ENCODE data around the gene DLGAP3. TPM values are rescaled to one million over a fixed set of nuclear protein-coding genes. Genes with fewer than 3 reads are reported as not detected.
"Not testable (repeated sequence)": the region's sequence is repeated elsewhere in the genome, so short reads cannot be mapped to it uniquely, and the experiment has no call there.

DLGAP3 gene, protein sequence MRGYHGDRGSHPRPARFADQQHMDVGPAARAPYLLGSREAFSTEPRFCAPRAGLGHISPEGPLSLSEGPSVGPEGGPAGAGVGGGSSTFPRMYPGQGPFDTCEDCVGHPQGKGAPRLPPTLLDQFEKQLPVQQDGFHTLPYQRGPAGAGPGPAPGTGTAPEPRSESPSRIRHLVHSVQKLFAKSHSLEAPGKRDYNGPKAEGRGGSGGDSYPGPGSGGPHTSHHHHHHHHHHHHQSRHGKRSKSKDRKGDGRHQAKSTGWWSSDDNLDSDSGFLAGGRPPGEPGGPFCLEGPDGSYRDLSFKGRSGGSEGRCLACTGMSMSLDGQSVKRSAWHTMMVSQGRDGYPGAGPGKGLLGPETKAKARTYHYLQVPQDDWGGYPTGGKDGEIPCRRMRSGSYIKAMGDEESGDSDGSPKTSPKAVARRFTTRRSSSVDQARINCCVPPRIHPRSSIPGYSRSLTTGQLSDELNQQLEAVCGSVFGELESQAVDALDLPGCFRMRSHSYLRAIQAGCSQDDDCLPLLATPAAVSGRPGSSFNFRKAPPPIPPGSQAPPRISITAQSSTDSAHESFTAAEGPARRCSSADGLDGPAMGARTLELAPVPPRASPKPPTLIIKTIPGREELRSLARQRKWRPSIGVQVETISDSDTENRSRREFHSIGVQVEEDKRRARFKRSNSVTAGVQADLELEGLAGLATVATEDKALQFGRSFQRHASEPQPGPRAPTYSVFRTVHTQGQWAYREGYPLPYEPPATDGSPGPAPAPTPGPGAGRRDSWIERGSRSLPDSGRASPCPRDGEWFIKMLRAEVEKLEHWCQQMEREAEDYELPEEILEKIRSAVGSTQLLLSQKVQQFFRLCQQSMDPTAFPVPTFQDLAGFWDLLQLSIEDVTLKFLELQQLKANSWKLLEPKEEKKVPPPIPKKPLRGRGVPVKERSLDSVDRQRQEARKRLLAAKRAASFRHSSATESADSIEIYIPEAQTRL
- 0.44 TPM in 1 of 2 replicates, not detected in the other for total RNA-seq (2014; rRNA removed; shearing (Covaris generic))

- no peak for DNase-seq (ENCODE audit: low spot score)
Observed at GRCh38 chr1:34929497-34929852, at the start of gene DLGAP3. TSS of gene DLGAP3 (minus strand) at chr1:34929650. CDS start at chr1:34905383, 24,267 bp downstream.

DNA sequence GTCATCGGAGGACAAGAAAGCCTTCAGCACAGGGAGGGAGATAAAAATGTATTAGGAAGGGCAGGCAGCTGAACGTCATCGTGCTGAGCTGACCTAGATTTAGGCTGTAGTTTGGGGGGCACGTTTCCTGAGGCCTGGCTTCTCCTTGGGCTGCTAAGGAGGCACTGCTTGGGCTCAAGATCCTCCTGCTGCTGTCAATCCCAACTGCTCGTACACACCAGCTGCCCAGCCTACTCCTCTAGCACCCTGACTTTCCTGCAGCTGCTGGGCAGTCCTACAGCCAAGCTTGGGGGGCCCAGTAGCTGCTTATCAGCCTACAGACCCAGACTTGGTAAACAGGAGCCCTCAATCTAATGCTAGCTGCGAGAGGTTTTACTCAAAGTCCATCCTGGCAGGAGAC is 49.5 kb upstream of the DLGAP3 start:
- DNase-seq (ENCODE audit: low spot score), result no peak

- no peak for DNase-seq (ENCODE audit: low spot score)
Observed at GRCh38 chr1:34977858-34978257, 48.4 kb upstream of the DLGAP3 start.

- DNase-seq (ENCODE audit: low spot score), result no peak
Observed at GRCh38 chr1:34977210-34977471, 47.7 kb upstream of the DLGAP3 start.

DNA sequence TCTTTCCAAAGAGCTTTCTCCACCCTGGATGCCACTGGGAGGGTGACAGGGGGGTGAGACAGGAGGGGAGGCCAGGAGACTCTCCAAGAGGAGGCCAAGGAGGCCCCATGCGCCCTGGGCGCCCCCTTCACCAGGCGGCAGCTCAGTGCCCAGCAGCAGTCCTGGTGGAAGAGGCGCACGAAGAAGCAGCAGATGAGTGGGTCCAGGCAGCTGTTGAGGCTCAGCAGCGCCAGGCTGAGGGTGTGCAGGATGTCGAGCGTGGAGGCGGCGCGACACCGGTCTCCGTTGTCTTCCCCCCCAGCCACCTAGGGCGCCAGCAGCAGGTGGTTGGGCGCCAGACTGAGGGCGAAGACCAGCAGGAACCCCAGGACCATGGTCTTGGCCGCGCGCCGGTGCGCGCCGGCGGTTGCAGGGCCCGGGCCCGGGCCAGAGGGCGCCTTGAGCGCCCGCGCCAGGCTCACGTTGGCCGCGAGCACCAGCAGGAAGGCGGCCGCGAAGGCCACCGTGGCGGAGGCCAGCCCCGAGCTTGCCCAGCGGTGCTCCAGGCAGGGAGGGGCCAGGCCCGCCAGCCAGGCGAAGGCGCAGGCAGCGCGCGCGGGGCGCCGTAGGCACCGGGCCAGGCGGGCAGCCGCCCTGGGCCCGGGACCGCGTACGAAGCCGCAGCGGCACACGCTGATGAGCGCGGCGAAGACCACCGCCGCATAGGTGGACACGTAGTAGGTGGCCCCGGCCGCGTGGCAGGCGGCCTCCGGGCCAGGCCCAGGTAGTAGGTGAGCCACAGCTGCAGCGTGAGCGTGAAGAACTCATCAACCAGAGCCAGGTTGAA is 47.1 kb upstream of the DLGAP3 start:
- DNase-seq (ENCODE audit: low spot score), result no peak

DNA sequence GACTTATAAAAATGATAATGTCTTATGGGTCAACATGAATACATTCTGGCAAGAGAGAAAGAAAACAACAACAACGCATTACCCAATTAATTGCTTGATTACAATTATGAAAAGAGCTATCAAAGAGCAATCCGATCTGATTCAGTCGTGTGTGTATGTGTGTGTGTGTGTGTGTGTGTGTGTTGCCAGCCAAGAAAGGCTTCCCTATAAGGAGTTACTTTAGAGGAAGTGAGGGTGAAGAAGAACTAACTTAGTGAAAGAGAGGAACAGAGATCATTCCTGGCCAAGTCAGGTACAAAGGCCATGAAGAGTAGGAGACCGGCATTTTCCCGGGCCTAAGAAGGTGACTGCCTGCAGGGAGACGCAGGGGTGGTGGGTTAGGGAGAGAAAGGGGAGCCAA is 46.3 kb upstream of the DLGAP3 start:
- DNase-seq (ENCODE audit: low spot score), result no peak

DNA sequence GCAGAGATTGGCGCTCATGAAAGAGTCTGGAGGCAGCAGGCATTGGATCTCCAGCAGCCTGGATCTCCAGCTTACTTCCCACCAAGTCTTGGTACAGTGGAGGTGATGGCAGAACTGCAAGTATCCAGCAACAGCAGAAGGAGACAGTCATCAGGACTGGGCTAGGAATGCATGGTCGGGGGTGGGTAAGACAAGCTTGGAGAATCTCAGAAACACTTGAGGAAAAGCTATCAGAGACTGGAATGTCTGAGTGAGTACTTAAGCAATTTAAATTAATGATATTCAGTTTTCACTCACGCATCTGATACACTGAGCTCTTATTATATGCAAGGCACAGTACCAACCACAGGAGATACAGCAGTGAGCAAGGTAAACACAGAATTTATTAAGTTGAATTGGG is 45.9 kb upstream of the DLGAP3 start:
- DNase-seq (ENCODE audit: low spot score), result no peak

- DNase-seq (ENCODE audit: low spot score), result no peak
Observed at GRCh38 chr1:34974626-34975025, 45.2 kb upstream of the DLGAP3 start.

DNA sequence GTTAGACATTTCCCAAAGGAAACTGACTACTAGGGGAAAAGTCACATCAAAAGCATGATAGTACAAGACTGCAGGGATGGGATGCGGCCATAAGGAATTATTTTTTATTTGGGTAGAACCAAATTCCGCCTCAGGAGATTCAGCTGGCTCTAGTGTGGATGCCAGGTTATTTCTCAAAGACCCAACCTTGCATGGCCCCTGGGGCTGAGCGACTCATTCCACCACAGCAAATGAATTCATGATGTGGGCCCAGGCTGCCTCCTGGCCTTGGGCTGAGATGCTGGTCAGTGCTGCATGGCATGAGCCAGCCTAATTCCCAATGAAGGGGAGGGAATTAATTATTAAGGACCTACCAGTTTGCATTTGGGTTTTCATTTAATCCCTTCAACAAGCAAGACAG is 43.9 kb upstream of the DLGAP3 start:
- no peak for DNase-seq (ENCODE audit: low spot score)

GRCh38 chr1:34970829-34971228 is 41.4 kb upstream of the DLGAP3 start:
- no peak for DNase-seq (ENCODE audit: low spot score)

DNA sequence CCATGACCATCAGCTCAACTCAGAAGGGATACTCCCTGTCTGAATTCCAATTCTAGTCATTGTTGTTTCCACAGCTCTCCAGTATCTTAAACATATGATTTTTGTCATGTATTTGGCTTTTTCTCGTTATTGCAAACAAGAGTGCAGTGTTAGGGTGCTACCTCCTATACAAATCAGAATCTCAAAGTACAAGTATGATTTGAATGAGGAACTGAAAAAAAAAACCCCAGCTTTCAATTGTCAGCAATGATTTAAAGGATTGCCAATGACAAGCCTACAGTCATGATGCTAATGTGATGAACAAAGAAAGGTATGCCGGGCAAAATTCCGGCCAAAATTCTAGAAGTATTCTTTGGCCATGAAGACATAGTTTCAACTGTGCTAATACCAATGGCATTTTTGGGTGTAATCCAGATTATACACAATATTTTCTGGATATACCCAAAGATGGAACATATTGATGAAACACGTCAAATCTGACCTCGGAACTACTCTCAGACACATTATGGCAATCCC is 40.8 kb upstream of the DLGAP3 start:
- no peak for DNase-seq (ENCODE audit: low spot score)

DNA sequence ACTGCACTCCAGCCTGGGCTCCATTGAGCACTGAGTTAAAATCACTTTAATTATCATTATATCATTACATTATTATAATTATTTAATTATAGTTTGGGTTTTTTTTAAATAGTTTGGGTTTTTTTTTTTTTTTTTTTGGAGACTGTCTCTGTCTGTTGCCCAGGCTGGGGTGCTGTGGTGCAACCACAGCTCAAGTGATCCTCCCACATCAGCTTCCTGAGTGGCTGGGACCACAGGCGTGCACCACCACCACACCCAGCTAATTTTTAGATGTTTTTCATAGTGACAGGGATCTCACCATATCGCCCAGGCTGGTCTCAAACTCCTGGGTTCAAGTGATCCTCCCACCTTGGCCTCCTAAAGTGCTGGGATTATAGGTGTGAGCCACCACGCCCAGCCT is 38.8 kb upstream of the DLGAP3 start:
- DNase-seq (ENCODE audit: low spot score), result not testable (repeated sequence)

DNA sequence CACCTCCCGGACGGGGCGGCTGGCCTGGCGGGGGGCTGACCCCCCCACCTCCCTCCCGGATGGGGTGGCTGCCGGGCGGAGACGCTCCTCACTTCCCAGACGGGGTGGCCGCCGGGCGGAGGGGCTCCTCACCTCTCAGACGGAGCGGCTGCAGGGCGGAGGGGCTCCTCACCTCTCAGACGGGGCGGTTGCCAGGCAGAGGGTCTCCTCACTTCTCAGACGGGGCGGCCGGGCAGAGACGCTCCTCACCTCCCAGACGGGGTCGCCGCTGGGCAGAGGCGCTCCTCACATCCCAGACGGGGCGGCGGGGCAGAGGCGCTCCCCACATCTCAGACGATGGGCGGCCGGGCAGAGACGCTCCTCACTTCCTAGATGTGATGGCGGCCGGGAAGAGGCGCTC is 38.2 kb upstream of the DLGAP3 start:
- DNase-seq (ENCODE audit: low spot score), result not testable (repeated sequence)

GRCh38 chr1:34965597-34965996 is 36.1 kb upstream of the DLGAP3 start:
- DNase-seq (ENCODE audit: low spot score), result no peak

DNA sequence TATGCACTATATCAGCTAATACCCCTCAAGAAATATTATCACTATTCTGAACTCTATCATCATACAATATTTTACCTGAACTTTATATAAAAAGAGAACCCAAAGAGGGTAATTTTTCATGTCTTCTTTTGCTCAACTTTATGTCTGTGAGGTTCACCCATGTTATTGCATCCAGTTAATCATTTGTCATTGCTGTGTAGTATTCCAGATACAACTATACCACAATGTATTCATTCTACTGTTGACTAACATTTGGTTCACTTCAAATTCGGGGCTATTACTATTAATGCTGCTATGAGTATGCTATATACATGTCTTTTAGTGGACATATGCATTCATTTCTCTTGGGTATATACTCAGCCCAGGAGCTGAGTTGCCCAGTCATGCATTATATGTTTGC is 21.0 kb upstream of the DLGAP3 start:
- no peak for DNase-seq (ENCODE audit: low spot score)

DNA sequence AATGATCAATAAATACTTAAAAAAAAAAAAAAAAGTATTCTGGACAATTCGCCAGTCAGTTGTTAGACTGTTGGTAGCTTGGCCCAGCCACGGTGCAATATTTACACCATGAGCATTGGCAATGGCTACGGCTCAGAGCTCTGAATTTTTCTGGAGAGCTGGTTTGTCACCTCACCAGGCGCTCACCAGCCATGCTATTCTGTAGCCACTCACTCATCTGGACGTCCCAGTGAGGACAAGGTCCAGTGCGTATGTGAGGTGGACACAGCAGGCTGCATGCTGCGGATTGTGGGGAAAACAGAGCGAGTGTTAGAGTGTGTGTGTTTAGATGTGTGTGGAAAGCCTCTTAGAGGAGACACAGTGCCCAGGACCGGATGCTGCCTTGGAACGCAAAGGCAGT is 19.3 kb upstream of the DLGAP3 start:
- not testable (repeated sequence) for DNase-seq (ENCODE audit: low spot score)

DNA sequence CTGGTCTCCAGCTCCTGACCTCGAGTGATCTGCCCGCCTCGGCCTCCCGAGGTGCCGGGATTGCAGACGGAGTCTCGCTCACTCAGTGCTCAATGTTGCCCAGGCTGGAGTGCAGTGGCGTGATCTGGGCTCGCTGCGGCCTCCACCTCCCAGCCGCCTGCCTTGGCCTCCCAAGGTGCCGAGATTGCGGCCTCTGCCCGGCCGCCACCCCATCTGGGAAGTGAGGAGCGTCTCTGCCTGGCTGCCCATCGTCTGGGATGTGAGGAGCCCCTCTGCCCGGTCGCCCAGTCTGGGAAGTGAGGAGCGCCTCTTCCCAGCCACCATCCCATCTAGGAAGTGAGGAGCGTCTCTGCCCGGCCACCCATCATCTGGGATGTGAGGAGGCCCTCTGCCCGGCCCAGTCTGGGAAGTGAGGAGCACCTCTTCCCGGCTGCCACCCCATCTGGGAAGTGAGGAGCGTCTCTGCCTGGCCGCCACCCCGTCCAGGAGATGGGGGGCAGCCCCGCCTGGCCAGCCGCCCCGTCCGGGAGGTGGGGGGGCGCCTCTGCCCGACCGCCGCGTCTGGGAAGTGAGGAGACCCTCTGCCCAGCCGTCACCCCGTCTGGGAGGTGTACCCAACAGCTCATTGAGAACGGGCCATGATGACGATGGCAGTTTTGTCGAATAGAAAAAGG is 18.3 kb upstream of the DLGAP3 start:
- DNase-seq (ENCODE audit: low spot score), result not testable (repeated sequence)

DNA sequence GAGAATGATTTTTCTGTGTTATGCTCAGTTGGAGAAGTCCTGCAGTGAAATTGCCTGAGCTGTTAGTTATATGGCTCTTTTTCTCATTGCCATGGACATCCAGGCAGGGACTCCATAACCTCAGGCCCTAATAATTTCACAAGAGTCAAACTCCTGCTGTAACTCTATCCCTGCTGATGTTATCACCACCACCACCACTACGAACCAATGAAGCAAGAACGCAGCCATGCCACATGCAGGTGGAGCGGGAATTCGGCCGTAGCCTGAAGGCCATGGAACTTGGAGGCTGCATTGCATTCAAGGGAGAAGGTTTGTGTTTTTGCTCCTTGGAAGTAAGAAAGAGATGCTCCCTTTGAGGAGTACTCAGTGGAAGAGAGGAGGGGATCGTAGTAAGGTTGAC is 16.8 kb upstream of the DLGAP3 start:
- no peak for DNase-seq (ENCODE audit: low spot score)

GRCh38 chr1:34941798-34942197 is 12.3 kb upstream of the DLGAP3 start:
- DNase-seq (ENCODE audit: low spot score), result not testable (repeated sequence)

DNA sequence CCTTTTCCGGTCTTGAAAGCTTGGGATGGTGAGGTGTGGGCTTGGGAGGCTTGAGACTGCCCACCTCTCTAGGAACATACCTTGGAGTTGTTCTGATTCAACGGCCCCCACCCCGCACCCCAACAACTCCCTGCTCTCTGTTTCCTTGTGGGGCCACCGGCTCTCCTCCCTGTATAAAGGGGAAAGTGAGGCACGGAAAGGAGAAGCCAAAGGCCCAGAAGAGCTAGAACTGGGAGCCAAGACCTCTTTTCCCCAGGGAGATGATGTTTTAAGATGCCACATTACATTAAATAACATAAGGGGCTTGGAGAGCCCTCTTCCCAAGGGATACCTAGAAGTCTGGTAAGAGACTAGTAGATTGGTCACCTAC is 1.2 kb upstream of the DLGAP3 start:
- DNase-seq (ENCODE audit: low spot score), result no peak

All from HT-29 (cell line).